ENCODE measurements around the gene PCYOX1L. TPM values are rescaled to one million over a fixed set of nuclear protein-coding genes. Genes with fewer than 3 reads are reported as not detected.
A peak's percentile ranks its signal among the peaks of the same experiment; 100 is the strongest.

PCYOX1L gene, protein sequence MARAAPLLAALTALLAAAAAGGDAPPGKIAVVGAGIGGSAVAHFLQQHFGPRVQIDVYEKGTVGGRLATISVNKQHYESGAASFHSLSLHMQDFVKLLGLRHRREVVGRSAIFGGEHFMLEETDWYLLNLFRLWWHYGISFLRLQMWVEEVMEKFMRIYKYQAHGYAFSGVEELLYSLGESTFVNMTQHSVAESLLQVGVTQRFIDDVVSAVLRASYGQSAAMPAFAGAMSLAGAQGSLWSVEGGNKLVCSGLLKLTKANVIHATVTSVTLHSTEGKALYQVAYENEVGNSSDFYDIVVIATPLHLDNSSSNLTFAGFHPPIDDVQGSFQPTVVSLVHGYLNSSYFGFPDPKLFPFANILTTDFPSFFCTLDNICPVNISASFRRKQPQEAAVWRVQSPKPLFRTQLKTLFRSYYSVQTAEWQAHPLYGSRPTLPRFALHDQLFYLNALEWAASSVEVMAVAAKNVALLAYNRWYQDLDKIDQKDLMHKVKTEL
- 6.6 TPM for total RNA-seq
- long read RNA-seq, full-length matches to known transcripts, result 17 of 20 reads
- long read RNA-seq, partial matches to known transcripts, result 3 of 20 reads
- long read RNA-seq, other reads (novel, unspliced or antisense), result 0 of 20 reads

DNA sequence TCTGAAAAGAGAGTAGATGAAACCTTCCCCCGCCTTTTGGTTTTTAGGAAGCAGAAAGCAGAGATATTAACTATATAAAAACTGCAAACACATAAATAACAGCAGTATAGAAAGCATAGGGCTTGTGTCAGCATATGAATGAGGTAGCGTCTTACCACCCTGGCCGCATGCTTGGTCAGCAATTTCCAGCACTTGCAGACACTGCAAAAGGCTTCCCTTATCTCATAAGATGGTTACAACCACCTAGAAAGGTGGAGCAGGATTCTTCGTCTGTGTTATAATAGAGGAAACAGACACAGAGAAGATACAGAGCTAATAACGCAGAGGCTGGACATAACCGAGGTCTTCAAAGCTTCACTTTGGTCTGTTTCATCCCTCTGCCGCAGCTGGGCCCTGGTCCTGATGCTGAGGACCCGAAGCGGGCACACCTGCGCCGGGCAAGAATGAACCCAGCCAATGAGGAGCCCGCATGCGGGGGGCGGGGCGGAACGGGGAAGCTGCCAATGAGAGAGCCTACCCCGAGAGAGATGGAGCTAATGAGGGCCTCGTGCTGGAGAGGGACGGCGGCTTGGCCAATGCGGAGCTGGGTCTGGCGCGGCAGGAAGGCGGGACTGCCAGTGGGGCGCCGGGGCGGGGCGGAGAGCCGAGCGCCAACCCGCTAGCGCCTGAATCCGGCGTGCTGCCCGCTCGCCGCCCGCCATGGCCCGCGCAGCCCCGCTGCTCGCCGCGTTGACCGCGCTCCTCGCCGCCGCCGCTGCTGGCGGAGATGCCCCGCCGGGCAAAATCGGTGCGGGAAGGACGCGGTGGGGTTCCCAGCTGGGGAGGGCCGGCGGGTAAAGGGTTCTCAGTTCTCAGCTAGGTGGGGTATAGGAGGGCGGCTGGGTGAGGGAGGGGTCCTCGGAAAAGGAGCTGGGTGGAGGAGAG lies at the start of gene PCYOX1L:
Gene PCYOX1L, plus strand, starts transcription at position 677 of the 924 bp plus-strand sequence. Its CDS starts 23 bp downstream, at position 700.
- peak within 1 kb of the TSS; percentile 77 for H3K4me3 ChIP-seq
- TF ChIP-seq, protein P1, sequence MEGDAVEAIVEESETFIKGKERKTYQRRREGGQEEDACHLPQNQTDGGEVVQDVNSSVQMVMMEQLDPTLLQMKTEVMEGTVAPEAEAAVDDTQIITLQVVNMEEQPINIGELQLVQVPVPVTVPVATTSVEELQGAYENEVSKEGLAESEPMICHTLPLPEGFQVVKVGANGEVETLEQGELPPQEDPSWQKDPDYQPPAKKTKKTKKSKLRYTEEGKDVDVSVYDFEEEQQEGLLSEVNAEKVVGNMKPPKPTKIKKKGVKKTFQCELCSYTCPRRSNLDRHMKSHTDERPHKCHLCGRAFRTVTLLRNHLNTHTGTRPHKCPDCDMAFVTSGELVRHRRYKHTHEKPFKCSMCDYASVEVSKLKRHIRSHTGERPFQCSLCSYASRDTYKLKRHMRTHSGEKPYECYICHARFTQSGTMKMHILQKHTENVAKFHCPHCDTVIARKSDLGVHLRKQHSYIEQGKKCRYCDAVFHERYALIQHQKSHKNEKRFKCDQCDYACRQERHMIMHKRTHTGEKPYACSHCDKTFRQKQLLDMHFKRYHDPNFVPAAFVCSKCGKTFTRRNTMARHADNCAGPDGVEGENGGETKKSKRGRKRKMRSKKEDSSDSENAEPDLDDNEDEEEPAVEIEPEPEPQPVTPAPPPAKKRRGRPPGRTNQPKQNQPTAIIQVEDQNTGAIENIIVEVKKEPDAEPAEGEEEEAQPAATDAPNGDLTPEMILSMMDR (IDR thresholded peaks at IDR 0.05), result no peak
- H3K27me3 ChIP-seq, result no peaks in the 10 kb centered on the region
- peak within 1 kb of the TSS; percentile 64 for H3K27ac ChIP-seq
- peak; percentile 99 for DNase-seq
- intact Hi-C loops (cut with DNase I), result no loop called here
- ATAC-seq, result peak; percentile 100
- peaks cover 29% of the 10 kb centered on the region for H3K36me3 ChIP-seq
- peaks cover 4% of the 10 kb centered on the region for H3K4me1 ChIP-seq
- no peaks in the 10 kb centered on the region for H3K9me3 ChIP-seq

DNA sequence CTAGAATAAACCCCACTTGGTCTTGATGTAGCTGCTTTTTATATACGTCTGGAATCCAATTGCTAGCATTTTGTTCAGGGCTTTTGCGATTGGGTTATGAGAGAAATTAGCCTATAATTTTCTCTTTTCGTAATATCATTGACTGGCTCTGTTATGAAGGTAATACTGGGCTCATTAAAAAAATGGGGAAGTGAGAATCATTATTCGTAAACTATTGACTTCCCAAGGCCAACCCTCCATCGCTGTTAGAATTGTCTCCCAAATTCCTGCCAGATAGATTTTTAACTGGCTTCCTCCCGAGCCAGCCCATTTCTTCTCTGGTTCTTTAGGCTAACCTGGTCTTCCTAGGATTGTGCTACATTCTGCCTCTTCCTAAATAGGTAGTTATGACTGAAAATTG lies 48.5 kb upstream of the PCYOX1L start:
- no peak for ATAC-seq
- Histone ChIP-seq H3K36me3 (no peaks in the 10 kb centered on the region), H3K9me3 (no peaks in the 10 kb centered on the region), H3K4me3 (no peak overlapping the region), H3K4me1 (peaks cover 5% of the 10 kb centered on the region), H3K27ac (no peak overlapping the region), H3K27me3 (no peaks in the 10 kb centered on the region)
- DNase-seq, result no peak
- intact Hi-C loops (cut with DNase I), result no loop called here
- TF ChIP-seq, protein P1 (IDR thresholded peaks at IDR 0.05), result no peak

DNA sequence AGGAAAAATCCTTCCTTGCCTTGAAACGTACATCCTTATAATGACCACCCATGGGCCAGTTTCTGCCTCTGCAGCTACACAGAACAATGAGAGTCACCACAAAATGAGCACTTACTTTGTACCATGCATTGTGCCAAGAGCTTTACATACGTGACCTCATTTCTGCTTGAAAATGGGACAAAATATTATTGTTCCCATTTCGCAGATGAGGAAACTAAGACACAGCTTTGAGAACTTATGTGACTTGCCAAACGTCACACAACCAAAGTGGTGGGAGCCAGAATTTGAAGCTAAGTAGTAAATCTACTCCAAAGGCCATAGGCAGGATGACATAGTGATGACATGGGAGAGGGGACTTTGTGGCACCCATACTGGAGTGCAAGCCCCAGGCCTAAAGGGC lies 47.4 kb upstream of the PCYOX1L start:
- intact Hi-C loops (cut with DNase I), result no loop called here
- no peak overlapping the region for H3K27ac ChIP-seq

DNA sequence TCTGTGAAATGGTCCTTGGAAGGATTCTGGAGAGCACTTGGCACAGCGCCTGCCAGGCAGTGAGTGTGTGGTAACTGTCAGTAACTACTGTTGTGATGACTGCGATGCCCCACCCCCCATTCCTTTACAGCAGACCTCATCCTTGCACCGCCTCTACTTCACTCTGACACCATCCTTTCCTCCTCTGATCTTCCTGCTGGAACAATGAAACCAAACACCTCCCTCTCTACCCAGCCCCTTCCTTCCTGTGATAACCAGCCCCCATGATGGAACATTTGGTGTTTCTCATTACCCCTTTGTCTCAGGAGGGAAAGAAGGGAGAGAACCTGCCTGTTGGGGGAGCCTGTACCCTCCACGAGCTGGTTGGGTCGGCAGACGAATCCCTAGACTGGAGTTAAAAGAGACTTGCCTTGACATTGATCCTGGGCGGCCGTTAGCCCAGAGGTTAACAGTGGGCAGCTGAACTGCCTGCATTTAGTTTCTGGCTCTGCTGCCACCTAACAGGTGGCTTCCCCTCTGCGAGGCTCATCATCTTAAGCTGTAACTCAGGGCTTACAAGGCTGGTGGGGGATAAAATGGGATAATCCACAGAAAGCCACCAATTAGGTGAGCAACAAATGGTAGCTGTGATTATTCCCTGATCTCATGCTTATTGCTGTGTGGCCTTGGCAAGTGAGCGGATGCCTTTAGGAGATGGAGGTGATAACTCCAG lies 46.7 kb upstream of the PCYOX1L start:
- no peak overlapping the region for H3K27ac ChIP-seq
- ATAC-seq, result peak; percentile 45
- H3K27me3 ChIP-seq, result no peaks in the 10 kb centered on the region
- H3K4me1 ChIP-seq, result peaks cover 5% of the 10 kb centered on the region
- H3K4me3 ChIP-seq, result no peak overlapping the region
- no peak for DNase-seq
- no peaks in the 10 kb centered on the region for H3K36me3 ChIP-seq
- no peaks in the 10 kb centered on the region for H3K9me3 ChIP-seq
- TF ChIP-seq, protein P1 (IDR thresholded peaks at IDR 0.05), result no peak
- intact Hi-C loops (cut with DNase I), result no loop called here

More for the DNA sequence above, 47.4 kb upstream of the PCYOX1L start:
- H3K4me1 ChIP-seq, result peaks cover 5% of the 10 kb centered on the region
- H3K36me3 ChIP-seq, result no peaks in the 10 kb centered on the region
- no peaks in the 10 kb centered on the region for H3K27me3 ChIP-seq
- TF ChIP-seq, protein P1 (IDR thresholded peaks at IDR 0.05), result no peak
- no peak for DNase-seq
- no peak overlapping the region for H3K4me3 ChIP-seq
- no peaks in the 10 kb centered on the region for H3K9me3 ChIP-seq
- no peak for ATAC-seq

All from upper lobe of right lung (tissue), 1 donor.